SK-N-SH treated with all-trans-retinoic acid at 6 μM for 48 hours (cell line): ENCODE measurements around the gene DDX39B.

ENCODE experiments used
- ATAC-seq: fragments of 200-7000 bp; cut with Tn5 transposase; 3 replicates; pipeline ENCODE4 v1.9.1; 2020; ENCODE audit warnings: mild to moderate bottlenecking, moderate library complexity
- ARNTL ChIP-seq: fragments of 450-650 bp; formaldehyde crosslinking; IDR thresholded peaks from 2 replicates; pipeline ENCODE4 v1.5.0; 2020; ENCODE audit warnings: low read depth, mild to moderate bottlenecking, moderate library complexity, borderline replicate concordance
- BACH2 ChIP-seq: fragments of 250-450 bp; sonication (Bioruptor Pico); IDR thresholded peaks from 2 replicates; pipeline ENCODE4 v1.9.0; 2021; ENCODE audit warnings: mild to moderate bottlenecking, borderline replicate concordance
- CREB5 ChIP-seq: fragments of 250-450 bp; sonication (Bioruptor Pico); IDR thresholded peaks from 2 replicates; pipeline ENCODE4 v1.5.1; 2020; ENCODE audit warnings: low read depth, mild to moderate bottlenecking, moderate library complexity
- CSDC2 ChIP-seq: fragments of 250-450 bp; sonication (Bioruptor Pico); IDR thresholded peaks from 2 replicates; pipeline ENCODE4 v1.5.0; 2020; ENCODE audit warnings: mild to moderate bottlenecking, moderate library complexity
- ESRRG ChIP-seq: fragments of 250-450 bp; sonication (Bioruptor Pico); IDR thresholded peaks from 2 replicates; pipeline ENCODE4 v1.6.1; 2021; ENCODE audit warnings: mild to moderate bottlenecking
- GLIS3 ChIP-seq: fragments of 250-450 bp; sonication (Bioruptor Pico); IDR thresholded peaks from 2 replicates; pipeline ENCODE4 v1.5.0; 2020; ENCODE audit warnings: mild to moderate bottlenecking, moderate library complexity
- ISL1 ChIP-seq: fragments of 250-450 bp; sonication (Bioruptor Pico); IDR thresholded peaks from 2 replicates; pipeline ENCODE4 v2.1.2; 2022; ENCODE audit warnings: mild to moderate bottlenecking, moderate library complexity
- OSR1 ChIP-seq: fragments of 250-450 bp; sonication (Bioruptor Pico); IDR thresholded peaks from 2 replicates; pipeline ENCODE4 v1.8.0; 2022; ENCODE audit warnings: moderate library complexity, mild to moderate bottlenecking, inconsistent platforms
- PATZ1 ChIP-seq: fragments of 250-450 bp; sonication (Bioruptor Pico); IDR thresholded peaks from 2 replicates; pipeline ENCODE4 v1.8.0; 2020; ENCODE audit warnings: mild to moderate bottlenecking, moderate library complexity, borderline replicate concordance
- PPARA ChIP-seq: fragments of 250-450 bp; sonication (Bioruptor Pico); IDR thresholded peaks from 2 replicates; pipeline ENCODE4 v1.5.0; 2020; ENCODE audit warnings: mild to moderate bottlenecking, borderline replicate concordance
- RARB ChIP-seq: fragments of 250-450 bp; sonication (Bioruptor Pico); IDR thresholded peaks from 2 replicates; pipeline ENCODE4 v1.8.0; 2021; ENCODE audit warnings: mild to moderate bottlenecking, moderate library complexity
- TCF4 ChIP-seq: fragments of 250-450 bp; sonication (Bioruptor Pico); IDR thresholded peaks from 2 replicates; pipeline ENCODE4 v1.8.0; 2021; ENCODE audit warnings: mild to moderate bottlenecking, moderate library complexity, borderline replicate concordance
- TOX ChIP-seq: fragments of 250-450 bp; sonication (Bioruptor Pico); IDR thresholded peaks from 2 replicates; pipeline ENCODE4 v1.8.0; 2021; ENCODE audit warnings: mild to moderate bottlenecking, moderate library complexity, borderline replicate concordance
- ZC3H10 ChIP-seq: fragments of 250-450 bp; sonication (Bioruptor Pico); IDR thresholded peaks from 2 replicates; pipeline ENCODE4 v1.5.1; 2021; ENCODE audit warnings: mild to moderate bottlenecking, moderate library complexity
- ZFP3 ChIP-seq: fragments of 250-450 bp; sonication (Bioruptor Pico); IDR thresholded peaks from 2 replicates; pipeline ENCODE4 v1.5.0; 2020; ENCODE audit warnings: mild to moderate bottlenecking, moderate library complexity
- ZFP30 ChIP-seq: fragments of 450-650 bp; formaldehyde crosslinking; IDR thresholded peaks from 2 replicates; pipeline ENCODE4 v1.5.0; 2022; ENCODE audit warnings: mild to moderate bottlenecking, moderate library complexity
- ZNF565 ChIP-seq: fragments of 450-650 bp; formaldehyde crosslinking; conservative IDR thresholded peaks from 2 replicates; pipeline ENCODE4 v1.5.0; 2020; ENCODE audit warnings: low read depth, mild to moderate bottlenecking, moderate library complexity
- ZNF70 ChIP-seq: fragments of 450-650 bp; formaldehyde crosslinking; IDR thresholded peaks from 2 replicates; pipeline ENCODE4 v1.5.0; 2020; ENCODE audit warnings: mild to moderate bottlenecking, moderate library complexity
- ZNF8 ChIP-seq: fragments of 450-650 bp; formaldehyde crosslinking; IDR thresholded peaks from 2 replicates; pipeline ENCODE4 v1.5.0; 2020; ENCODE audit warnings: mild to moderate bottlenecking, moderate library complexity
- TF ChIP-seq, protein P1 (sequence below): fragments of 250-450 bp; sonication (Bioruptor Pico); IDR thresholded peaks from 2 replicates; pipeline ENCODE4 v1.5.0; 2020; ENCODE audit warnings: mild to moderate bottlenecking, moderate library complexity
- TF ChIP-seq, protein P2 (sequence below): fragments of 250-450 bp; sonication (Bioruptor Pico); IDR thresholded peaks from 2 replicates; pipeline ENCODE4 v1.5.1; 2021; ENCODE audit warnings: mild to moderate bottlenecking, moderate library complexity
- TF ChIP-seq, protein P3 (sequence below): fragments of 250-450 bp; sonication (Bioruptor Pico); IDR thresholded peaks from 2 replicates; pipeline ENCODE4 v1.8.0; 2021; ENCODE audit warnings: low read depth, mild to moderate bottlenecking, moderate library complexity, borderline replicate concordance

Gene DDX39B

DNA sequence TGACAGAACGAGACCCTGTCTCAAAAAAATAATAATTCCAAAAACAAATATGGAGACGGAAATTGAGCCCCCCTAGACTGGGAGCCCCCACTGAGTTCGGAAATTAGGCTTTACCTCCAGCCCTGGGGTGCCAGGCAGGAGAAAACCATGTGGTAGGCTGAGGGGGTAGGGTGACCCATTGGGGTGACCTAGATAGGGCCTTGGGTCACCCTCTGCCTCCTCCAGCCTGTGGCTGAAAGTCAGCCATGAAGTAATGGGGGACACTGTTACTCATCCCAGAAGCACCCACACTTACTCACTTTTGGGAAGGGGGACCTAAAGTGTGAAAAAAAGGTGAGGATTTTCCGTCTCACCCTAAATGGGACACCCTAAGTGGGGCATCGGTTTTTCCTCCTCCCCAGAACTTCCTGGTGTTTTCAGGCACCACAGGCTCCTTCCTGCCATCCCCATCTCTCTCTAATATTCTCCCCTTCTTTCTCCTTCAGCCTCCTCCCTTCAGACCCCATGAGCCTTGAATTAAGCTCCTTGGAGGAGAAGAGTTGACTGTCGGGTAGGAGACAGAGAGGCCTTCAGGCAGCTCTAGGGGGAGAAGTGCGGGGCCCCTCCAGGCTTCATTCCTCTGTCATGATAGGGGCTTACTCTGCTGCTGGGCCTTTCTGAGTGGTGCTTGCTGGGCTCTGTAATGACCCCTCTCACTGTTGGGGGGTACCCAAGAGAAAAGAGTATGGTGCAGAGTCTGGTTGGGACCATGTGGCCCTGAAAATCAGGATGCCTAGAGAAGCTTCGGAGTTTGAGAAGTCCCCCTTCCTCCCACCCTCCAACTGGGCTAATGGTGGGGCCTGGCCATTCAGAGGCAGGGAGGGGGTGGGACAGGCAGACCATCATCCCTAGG lies 38.0 kb upstream of the DDX39B start:
- ATAC-seq, result no peak
- no peak for TF ChIP-seq TOX (CRISPR knock-in tag)
- no peak for TF ChIP-seq TCF4
- TF ChIP-seq, protein P1, sequence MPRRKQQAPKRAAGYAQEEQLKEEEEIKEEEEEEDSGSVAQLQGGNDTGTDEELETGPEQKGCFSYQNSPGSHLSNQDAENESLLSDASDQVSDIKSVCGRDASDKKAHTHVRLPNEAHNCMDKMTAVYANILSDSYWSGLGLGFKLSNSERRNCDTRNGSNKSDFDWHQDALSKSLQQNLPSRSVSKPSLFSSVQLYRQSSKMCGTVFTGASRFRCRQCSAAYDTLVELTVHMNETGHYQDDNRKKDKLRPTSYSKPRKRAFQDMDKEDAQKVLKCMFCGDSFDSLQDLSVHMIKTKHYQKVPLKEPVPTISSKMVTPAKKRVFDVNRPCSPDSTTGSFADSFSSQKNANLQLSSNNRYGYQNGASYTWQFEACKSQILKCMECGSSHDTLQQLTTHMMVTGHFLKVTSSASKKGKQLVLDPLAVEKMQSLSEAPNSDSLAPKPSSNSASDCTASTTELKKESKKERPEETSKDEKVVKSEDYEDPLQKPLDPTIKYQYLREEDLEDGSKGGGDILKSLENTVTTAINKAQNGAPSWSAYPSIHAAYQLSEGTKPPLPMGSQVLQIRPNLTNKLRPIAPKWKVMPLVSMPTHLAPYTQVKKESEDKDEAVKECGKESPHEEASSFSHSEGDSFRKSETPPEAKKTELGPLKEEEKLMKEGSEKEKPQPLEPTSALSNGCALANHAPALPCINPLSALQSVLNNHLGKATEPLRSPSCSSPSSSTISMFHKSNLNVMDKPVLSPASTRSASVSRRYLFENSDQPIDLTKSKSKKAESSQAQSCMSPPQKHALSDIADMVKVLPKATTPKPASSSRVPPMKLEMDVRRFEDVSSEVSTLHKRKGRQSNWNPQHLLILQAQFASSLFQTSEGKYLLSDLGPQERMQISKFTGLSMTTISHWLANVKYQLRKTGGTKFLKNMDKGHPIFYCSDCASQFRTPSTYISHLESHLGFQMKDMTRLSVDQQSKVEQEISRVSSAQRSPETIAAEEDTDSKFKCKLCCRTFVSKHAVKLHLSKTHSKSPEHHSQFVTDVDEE (CRISPR knock-in tag), result no peak
- no peak for TF ChIP-seq PATZ1 (CRISPR knock-in tag)
- TF ChIP-seq ISL1 (CRISPR knock-in tag), result no peak
- TF ChIP-seq CSDC2 (CRISPR knock-in tag), result no peak
- no peak for TF ChIP-seq ZNF8
- TF ChIP-seq ARNTL, result no peak
- TF ChIP-seq, protein P2, sequence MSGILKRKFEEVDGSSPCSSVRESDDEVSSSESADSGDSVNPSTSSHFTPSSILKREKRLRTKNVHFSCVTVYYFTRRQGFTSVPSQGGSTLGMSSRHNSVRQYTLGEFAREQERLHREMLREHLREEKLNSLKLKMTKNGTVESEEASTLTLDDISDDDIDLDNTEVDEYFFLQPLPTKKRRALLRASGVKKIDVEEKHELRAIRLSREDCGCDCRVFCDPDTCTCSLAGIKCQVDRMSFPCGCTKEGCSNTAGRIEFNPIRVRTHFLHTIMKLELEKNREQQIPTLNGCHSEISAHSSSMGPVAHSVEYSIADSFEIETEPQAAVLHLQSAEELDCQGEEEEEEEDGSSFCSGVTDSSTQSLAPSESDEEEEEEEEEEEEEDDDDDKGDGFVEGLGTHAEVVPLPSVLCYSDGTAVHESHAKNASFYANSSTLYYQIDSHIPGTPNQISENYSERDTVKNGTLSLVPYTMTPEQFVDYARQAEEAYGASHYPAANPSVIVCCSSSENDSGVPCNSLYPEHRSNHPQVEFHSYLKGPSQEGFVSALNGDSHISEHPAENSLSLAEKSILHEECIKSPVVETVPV, result no peak
- no peak for TF ChIP-seq ESRRG (CRISPR knock-in tag)
- TF ChIP-seq ZNF565, result no peak
- no peak for TF ChIP-seq CREB5
- TF ChIP-seq ZC3H10 (CRISPR knock-in tag), result no peak

DNA sequence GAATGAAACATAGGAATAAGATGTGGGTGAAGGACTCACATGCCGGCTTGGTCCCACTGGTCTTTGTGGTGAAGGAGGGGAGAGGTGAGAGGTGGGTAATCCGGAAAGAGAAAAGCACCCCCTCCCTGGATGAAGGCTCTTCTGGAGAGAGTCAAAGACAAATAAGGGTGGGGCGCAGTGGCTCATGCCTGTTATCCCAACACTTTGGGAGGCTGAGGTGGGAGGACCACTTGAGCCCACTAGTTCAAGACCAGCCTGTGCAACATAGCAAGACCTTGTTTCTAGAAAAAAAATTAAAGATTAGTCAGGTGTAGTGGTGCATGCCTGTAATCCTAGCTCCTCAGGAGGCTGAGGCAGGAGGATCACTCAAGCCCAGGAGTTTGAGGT lies 37.3 kb upstream of the DDX39B start:
- ATAC-seq, result no peak
- TF ChIP-seq ZFP30 (no peak), ZNF565 (no peak), TCF4 (no peak), PPARA (CRISPR knock-in tag) (no peak), RARB (CRISPR knock-in tag) (no peak), ZNF70 (no peak), ZFP3 (no peak), ARNTL (no peak)
- TF ChIP-seq, protein P1 (CRISPR knock-in tag), result no peak
- TF ChIP-seq, all 23 proteins: peak for 0

GRCh38 chr6:31578184-31579118 lies 36.6 kb upstream of the DDX39B start:
- ATAC-seq, result no peak
- TF ChIP-seq BACH2 (CRISPR knock-in tag) (no peak), GLIS3 (CRISPR knock-in tag) (no peak), ISL1 (CRISPR knock-in tag) (no peak), PPARA (CRISPR knock-in tag) (no peak), ZNF70 (no peak), OSR1 (CRISPR knock-in tag) (no peak), TCF4 (no peak)
- TF ChIP-seq, protein P3, sequence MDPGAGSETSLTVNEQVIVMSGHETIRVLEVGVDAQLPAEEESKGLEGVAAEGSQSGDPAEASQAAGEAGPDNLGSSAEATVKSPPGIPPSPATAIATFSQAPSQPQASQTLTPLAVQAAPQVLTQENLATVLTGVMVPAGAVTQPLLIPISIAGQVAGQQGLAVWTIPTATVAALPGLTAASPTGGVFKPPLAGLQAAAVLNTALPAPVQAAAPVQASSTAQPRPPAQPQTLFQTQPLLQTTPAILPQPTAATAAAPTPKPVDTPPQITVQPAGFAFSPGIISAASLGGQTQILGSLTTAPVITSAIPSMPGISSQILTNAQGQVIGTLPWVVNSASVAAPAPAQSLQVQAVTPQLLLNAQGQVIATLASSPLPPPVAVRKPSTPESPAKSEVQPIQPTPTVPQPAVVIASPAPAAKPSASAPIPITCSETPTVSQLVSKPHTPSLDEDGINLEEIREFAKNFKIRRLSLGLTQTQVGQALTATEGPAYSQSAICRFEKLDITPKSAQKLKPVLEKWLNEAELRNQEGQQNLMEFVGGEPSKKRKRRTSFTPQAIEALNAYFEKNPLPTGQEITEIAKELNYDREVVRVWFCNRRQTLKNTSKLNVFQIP (CRISPR knock-in tag), result no peak
- TF ChIP-seq, protein P2, result no peak
